PC-9 (cell line): ENCODE data around the gene REC114. TPM values are rescaled to one million over a fixed set of nuclear protein-coding genes. Genes with fewer than 3 reads are reported as not detected.

ENCODE experiments used
- BruUV-seq: library from RNA; stranded (reverse); fragments of 400-500 nt; replicated peaks from 2 replicates; lab custom pipeline; 2021; lab: Mats Ljungman, UMichigan
- CTCF ChIA-PET: fragments of 300-600 bp; sonication (Branson Sonifier 250); formaldehyde crosslinking; loops from one replicate; lab custom pipeline; 2022; ENCODE audit warnings: antibody characterized with exemption; lab: Charles Lee
- POLR2A ChIA-PET: fragments of 300-600 bp; sonication (Branson Sonifier 250); formaldehyde crosslinking; loops from one replicate; lab custom pipeline; 2022; ENCODE audit warnings: antibody characterized with exemption; ENCODE audit not compliant: unreplicated experiment; lab: Charles Lee
- DNase-seq, 2 experiments: peaks; one replicate each; pipeline versions ENCODE4 v3.0.0 to v3.0.0-alpha.2; 2015 to 2022; ENCODE audit warnings: mixed read lengths in 1 of 2
- H2AFZ ChIP-seq: fragments of 200-600 bp; sonication (generic); 2 replicates; pipeline ENCODE4 v1.8.1; 2017; ENCODE audit warnings: antibody characterized with exemption
- H3F3A ChIP-seq: fragments of 200-600 bp; sonication (generic); 2 replicates; pipeline ENCODE4 v1.8.1; 2017; ENCODE audit warnings: antibody characterized with exemption, mild to moderate bottlenecking, low read depth; ENCODE audit not compliant: insufficient read depth
- H3K27ac ChIP-seq: fragments of 200-600 bp; sonication (generic); 2 replicates; pipeline ENCODE4 v1.6.1; 2016; ENCODE audit warnings: mixed run types
- H3K27me3 ChIP-seq: fragments of 200-600 bp; sonication (generic); 2 replicates; pipeline ENCODE4 v1.6.1; 2016; ENCODE audit warnings: low read depth, mixed run types; ENCODE audit not compliant: insufficient read depth
- H3K36me3 ChIP-seq: fragments of 200-600 bp; sonication (generic); 2 replicates; pipeline ENCODE4 v1.6.1; 2016; ENCODE audit warnings: low read depth, mixed run types
- H3K4me1 ChIP-seq: fragments of 200-600 bp; sonication (generic); replicated peaks from 2 replicates; pipeline ENCODE4 v1.6.1; 2016; ENCODE audit warnings: mixed run types; ENCODE audit not compliant: insufficient read depth
- H3K4me2 ChIP-seq: fragments of 200-600 bp; sonication (generic); 2 replicates; pipeline ENCODE4 v1.6.1; 2017; ENCODE audit warnings: mixed run types
- H3K4me3 ChIP-seq: fragments of 200-600 bp; sonication (generic); 2 replicates; pipeline ENCODE4 v1.6.1; 2016; ENCODE audit warnings: mixed run types
- H3K79me2 ChIP-seq: fragments of 200-600 bp; sonication (generic); 2 replicates; pipeline ENCODE4 v1.6.1; 2017; ENCODE audit warnings: low read depth, mixed run types
- H3K9me2 ChIP-seq: fragments of 200-600 bp; sonication (generic); 2 replicates; pipeline ENCODE4 v1.8.1; 2017; ENCODE audit warnings: mild to moderate bottlenecking; ENCODE audit not compliant: insufficient read depth
- H3K9me3 ChIP-seq: fragments of 200-600 bp; sonication (generic); 2 replicates; pipeline ENCODE4 v1.8.1; 2016; ENCODE audit warnings: low read depth; ENCODE audit not compliant: insufficient read depth
- H4K20me1 ChIP-seq: fragments of 200-600 bp; sonication (generic); 2 replicates; pipeline ENCODE4 v1.8.1; 2017; ENCODE audit not compliant: insufficient read depth
- EZH2 ChIP-seq: fragments of 200-600 bp; sonication (generic); IDR thresholded peaks from 2 replicates; pipeline ENCODE4 v1.8.0; 2017; ENCODE audit warnings: antibody characterized with exemption, low read depth
- intact Hi-C: fragments of 100-400 bp; cut with micrococcal nuclease; formaldehyde crosslinking; loops from one replicate; pipeline ENCODE4 v1.10.0; 2022; ENCODE audit not compliant: unreplicated experiment
- total RNA-seq: library from RNA; stranded (reverse); gene quantifications from 2 replicates; pipeline ENCODE4 v1.2.3, GENCODE V29; 2021
- TF ChIP-seq, protein P1 (sequence below): fragments of 200-600 bp; sonication (generic); conservative IDR thresholded peaks from 2 replicates; pipeline ENCODE4 v1.6.1; 2017; ENCODE audit warnings: mixed run types, antibody characterized with exemption, mild to moderate bottlenecking, moderate library complexity

REC114 gene
- total RNA-seq, 1 experiment from 2014 or later = not detected

GRCh38 chr15:73488698-73489097, 45.7 kb downstream of the REC114 start:
- intact Hi-C loops = no loop called here
- Histone ChIP-seq H3K27ac (no peak overlapping the region), H3K9me3 (no peaks in the 10 kb centered on the region), H3K79me2 (no peaks in the 10 kb centered on the region), H3K4me2 (no peak overlapping the region), H3F3A (no peaks in the 10 kb centered on the region), H3K4me1 (peaks cover 23% of the 10 kb centered on the region), H3K27me3 (no peaks in the 10 kb centered on the region), H3K9me2 (no peaks in the 10 kb centered on the region), H3K4me3 (no peak overlapping the region), H2AFZ (no peak overlapping the region), H3K36me3 (no peaks in the 10 kb centered on the region), H4K20me1 (no peaks in the 10 kb centered on the region)
- TF ChIP-seq, protein P1, sequence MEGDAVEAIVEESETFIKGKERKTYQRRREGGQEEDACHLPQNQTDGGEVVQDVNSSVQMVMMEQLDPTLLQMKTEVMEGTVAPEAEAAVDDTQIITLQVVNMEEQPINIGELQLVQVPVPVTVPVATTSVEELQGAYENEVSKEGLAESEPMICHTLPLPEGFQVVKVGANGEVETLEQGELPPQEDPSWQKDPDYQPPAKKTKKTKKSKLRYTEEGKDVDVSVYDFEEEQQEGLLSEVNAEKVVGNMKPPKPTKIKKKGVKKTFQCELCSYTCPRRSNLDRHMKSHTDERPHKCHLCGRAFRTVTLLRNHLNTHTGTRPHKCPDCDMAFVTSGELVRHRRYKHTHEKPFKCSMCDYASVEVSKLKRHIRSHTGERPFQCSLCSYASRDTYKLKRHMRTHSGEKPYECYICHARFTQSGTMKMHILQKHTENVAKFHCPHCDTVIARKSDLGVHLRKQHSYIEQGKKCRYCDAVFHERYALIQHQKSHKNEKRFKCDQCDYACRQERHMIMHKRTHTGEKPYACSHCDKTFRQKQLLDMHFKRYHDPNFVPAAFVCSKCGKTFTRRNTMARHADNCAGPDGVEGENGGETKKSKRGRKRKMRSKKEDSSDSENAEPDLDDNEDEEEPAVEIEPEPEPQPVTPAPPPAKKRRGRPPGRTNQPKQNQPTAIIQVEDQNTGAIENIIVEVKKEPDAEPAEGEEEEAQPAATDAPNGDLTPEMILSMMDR = no peak
- no peak for TF ChIP-seq EZH2
- no peak for DNase-seq
- POLR2A ChIA-PET = no interaction called here
- no TSS peak for BruUV-seq
- CTCF ChIA-PET = no interaction called here

DNA sequence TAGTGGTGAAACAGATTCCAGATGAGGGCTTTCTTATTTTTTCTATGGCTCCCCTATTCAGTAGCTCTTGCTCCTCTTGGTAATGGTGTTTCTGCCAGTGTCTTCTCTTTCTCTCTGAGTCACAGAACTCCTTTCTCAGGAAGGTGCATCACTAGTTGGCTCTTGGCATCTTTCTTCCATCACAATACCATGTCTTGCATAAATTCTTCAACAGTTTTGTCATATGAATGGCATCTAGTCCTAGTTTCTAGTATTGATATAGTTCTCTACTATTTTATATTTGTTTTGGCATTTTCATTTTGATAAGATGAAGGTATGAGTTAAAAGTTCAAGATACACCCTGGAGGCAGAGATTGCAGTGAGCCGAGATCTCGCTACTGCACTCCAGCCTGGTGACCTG, 51.0 kb downstream of the REC114 start:
- Histone ChIP-seq H3K36me3 (no peaks in the 10 kb centered on the region), H2AFZ (no peak overlapping the region), H3K27me3 (no peaks in the 10 kb centered on the region), H4K20me1 (no peaks in the 10 kb centered on the region), H3K4me1 (peaks cover 20% of the 10 kb centered on the region), H3K27ac (no peak overlapping the region), H3K9me2 (no peaks in the 10 kb centered on the region), H3K79me2 (no peaks in the 10 kb centered on the region), H3K4me2 (peak overlapping the region; percentile 17; the same call in 1 of the 2 replicates), H3K9me3 (no peaks in the 10 kb centered on the region), H3K4me3 (no peak overlapping the region), H3F3A (no peaks in the 10 kb centered on the region)
- no peak for TF ChIP-seq EZH2
- TF ChIP-seq, protein P1 = no peak
- intact Hi-C loops = no loop called here
- POLR2A ChIA-PET = no interaction called here
- CTCF ChIA-PET = no interaction called here
- peak in 1 of 2 experiments; percentile 80 for DNase-seq
- BruUV-seq = no TSS peak

- CTCF ChIA-PET = no interaction called here
- H3K9me2 ChIP-seq = no peaks in the 10 kb centered on the region
- POLR2A ChIA-PET = no interaction called here
- H3K4me2 ChIP-seq = no peak overlapping the region
- TF ChIP-seq, protein P1 = no peak
- TF ChIP-seq EZH2 = no peak
- H3K79me2 ChIP-seq = no peaks in the 10 kb centered on the region
- H3K27ac ChIP-seq = no peak overlapping the region
- no peaks in the 10 kb centered on the region for H3K9me3 ChIP-seq
- H3F3A ChIP-seq = no peaks in the 10 kb centered on the region
- DNase-seq = no peak
- no peaks in the 10 kb centered on the region for H4K20me1 ChIP-seq
- no peak overlapping the region for H3K4me3 ChIP-seq
- intact Hi-C loops = no loop called here
- H3K4me1 ChIP-seq = peaks cover 20% of the 10 kb centered on the region
- BruUV-seq = no TSS peak
- H2AFZ ChIP-seq = no peak overlapping the region
- H3K27me3 ChIP-seq = no peaks in the 10 kb centered on the region
- no peaks in the 10 kb centered on the region for H3K36me3 ChIP-seq
Measured at GRCh38 chr15:73495181-73495580, 52.2 kb downstream of the REC114 start.
